Tibial nerve (tissue), 4 donors: ENCODE results near the gene GPRIN3.

ENCODE experiments used
- CTCF ChIP-seq, 5 experiments: fragments of 200-600 bp in 3 of 5; fragments of 450-650 bp in 2 of 5; sonication (generic) in 3 of 5; IDR thresholded peaks; one replicate each; pipeline ENCODE4 v1.5.1; 2016 to 2019; ENCODE audit warnings: antibody characterized with exemption in 5 of 5, mild to moderate bottlenecking in 3 of 5, moderate library complexity in 2 of 5
- EP300 ChIP-seq, 2 donors: sonication (generic); formaldehyde crosslinking; IDR thresholded peaks; one replicate each; pipeline ENCODE4 v1.6.1; 2017; ENCODE audit warnings: antibody characterized with exemption in 2 of 2, mild to moderate bottlenecking in 1 of 2
- POLR2A ChIP-seq, 2 donors: fragments of 450-650 bp; IDR thresholded peaks; one replicate each; pipeline ENCODE4 v1.6.1; 2017; ENCODE audit warnings: antibody characterized with exemption in 2 of 2, mild to moderate bottlenecking in 2 of 2, moderate library complexity in 2 of 2

DNA sequence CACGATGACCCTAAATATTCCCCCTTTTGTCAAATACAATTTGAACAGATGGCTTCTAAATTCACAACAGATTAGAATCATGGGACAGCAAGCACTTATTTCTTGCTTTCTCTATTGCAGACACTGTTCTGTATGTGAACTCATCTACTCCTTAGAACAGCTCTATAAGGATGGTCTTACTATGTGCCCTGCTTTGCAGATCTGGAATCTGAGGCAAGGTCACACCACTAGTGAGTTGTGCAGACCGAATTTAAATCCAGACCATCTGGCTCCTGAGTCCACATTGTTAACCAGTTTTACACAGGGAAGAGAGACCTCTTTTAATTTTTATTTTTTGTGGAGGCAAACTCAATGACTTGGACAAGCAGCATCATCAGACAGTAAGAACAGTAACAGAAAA lies 50.2 kb downstream of the GPRIN3 start:
- TF ChIP-seq CTCF (IDR thresholded peaks at IDR 0.05), result no peak
- no peak for TF ChIP-seq POLR2A (IDR thresholded peaks at IDR 0.05)
- TF ChIP-seq EP300 (IDR thresholded peaks at IDR 0.05), result no peak
